Hematopoietic multipotent progenitor cell treated with erythropoietin and hydrocortisone succinate and interleukin-3 and kit ligand, for 15 days (in vitro differentiated cells): ENCODE results near the gene SPATA7.

ENCODE experiments used
- DNase-seq: peaks from one replicate; pipeline ENCODE4 v3.0.0-alpha.2; 2015; ENCODE audit warnings: low spot score

SPATA7 gene

GRCh38 chr14:88482524-88482923, 97.1 kb downstream of the SPATA7 start:
- no peak for DNase-seq
